GM21526 (cell line): ENCODE measurements around the gene HOXD11.

Experiments
- ATAC-seq: cut with Tn5 transposase; IDR thresholded peaks from one replicate; pipeline ENCODE4 v1.9.1; 2021; ENCODE audit warnings: moderate library complexity; ENCODE audit not compliant: unreplicated experiment, low FRiP score

HOXD11 gene

DNA sequence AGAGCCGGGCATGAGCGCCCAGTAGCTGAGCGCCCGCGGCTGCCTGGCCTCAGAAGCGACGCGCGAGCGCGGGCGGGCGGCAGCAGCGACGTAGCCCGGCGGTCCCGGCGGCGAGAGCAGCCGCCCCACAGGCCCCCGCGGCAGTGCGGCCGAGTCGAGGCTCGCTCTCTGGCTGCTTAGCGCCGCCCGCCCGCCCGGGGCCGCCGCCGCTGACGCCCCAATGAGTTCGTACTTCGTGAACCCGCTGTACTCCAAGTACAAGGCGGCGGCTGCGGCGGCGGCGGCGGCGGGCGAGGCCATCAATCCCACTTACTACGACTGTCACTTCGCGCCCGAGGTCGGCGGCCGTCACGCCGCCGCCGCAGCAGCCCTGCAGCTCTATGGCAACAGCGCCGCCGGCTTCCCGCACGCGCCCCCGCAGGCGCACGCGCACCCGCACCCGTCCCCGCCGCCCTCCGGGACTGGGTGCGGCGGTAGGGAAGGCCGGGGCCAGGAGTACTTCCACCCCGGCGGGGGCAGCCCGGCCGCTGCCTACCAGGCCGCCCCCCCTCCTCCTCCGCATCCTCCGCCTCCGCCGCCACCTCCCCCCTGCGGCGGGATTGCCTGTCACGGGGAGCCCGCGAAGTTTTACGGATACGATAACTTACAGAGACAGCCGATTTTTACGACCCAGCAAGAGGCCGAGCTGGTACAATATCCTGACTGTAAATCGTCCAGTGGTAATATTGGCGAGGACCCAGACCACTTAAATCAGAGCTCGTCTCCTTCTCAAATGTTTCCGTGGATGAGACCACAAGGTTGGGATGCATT lies 23.3 kb downstream of the HOXD11 start:
- ATAC-seq: no peak

DNA sequence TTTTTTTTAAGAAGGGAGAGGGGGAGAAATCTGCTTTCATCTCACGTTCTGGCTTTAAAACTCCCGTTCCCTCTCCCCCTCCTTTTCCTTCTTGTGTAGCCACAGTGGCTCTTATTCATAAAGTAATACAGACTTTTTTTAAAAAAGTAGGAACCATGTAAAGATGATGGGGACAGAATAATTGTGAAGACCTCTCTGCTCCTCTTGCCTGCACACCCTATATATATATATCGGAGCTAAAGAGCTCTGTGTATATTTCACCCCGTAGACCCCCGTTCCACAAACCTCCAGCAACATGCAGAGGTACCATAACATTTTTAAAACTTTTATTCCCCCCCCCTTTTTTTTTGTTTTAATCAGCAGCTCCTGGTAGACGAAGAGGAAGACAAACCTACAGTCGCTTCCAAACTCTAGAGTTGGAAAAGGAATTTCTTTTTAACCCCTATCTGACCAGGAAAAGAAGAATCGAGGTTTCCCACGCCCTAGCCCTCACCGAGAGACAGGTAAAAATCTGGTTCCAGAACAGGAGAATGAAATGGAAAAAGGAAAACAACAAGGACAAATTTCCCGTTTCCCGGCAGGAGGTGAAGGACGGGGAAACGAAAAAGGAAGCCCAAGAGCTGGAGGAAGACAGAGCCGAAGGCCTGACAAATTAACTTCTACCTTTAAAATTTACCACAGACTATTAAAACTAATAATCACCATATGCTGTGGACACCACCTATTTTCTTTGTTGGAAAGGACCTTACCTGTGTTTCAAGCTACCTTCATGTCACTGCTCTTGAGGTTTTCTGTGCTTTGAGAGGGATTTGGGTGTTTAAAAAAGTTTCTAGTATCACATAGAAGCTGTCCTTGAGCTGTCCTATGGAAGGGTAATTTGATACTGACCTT lies 24.1 kb downstream of the HOXD11 start:
- ATAC-seq: no peak

DNA sequence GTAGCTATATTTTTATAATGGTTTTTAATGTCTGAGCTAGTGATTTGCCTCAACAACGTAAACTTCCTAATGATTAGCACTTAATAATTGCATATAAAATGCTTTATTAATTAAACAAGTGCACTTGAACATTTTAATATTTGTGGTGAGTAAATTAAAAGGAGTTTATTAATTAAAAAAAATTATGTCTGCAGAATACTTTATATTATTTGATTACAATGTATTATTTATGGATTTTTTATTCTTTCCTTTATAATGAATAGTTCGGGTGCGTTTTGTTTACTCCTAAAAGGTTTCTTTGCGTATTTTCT lies 24.7 kb downstream of the HOXD11 start:
- no peak for ATAC-seq

DNA sequence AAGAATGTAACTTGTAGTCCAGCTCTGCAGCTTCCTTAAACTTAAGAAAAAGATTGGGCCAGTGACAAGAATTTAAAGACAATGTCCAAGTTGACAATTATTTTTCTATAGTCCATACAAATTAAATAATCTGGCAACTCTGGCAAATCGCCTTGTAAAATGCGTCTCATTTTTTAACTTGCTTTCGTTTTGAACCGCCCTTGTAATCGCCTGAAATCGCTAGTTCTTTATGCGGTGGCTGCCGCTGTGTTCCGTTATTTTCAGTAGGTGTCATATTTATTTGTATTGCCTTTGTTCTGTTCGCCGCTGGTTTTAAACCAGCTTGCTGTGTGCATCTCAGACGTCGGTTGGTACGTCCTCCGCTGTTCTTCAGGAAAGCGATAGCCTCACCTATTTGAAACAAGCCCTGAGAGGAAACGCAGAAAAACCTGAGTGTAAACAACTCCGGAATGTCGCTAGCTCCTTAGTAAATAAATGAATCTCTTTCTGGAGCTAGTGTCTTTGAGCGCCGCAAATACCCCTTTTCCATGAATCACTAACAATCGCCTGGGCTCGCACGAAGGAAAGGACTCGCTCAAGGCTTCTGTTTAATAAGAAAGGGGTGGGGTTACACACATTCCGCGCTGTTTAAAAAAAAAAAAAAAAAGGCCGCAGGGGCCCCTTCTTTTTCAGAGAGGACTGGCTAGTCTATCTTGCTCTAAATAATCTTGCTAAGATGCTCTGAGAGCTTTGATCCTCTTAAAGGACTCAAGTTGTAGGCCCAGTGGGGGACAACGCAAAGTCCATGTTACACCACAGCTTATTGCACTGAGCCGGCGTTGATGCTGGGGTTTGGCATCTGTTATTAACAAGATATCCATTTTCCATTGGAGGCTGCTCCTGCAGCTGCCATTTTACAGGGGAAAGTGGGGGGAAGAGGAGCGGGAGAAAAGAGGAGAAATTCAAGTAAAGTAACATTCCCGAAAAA lies 25.4 kb downstream of the HOXD11 start:
- no peak for ATAC-seq

DNA sequence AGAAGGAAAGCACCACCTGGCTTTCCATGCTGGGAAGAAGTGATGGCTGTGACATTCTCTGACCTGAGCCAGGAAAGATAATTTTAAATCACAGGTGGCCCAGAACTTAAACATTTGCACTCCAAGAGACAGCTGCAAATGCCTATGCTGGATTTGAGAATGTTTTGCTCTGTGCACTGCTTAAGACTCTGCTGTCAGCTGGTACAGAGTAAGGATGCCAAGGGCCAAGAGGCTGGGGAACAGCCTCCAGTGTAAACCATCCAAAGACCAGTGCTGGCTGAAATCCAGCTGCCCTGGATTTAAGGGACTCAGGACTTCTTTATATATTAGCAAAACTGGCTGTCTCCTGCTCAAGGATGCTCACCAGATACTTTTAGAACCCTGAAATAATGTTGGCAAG lies 26.3 kb downstream of the HOXD11 start:
- no peak for ATAC-seq

DNA sequence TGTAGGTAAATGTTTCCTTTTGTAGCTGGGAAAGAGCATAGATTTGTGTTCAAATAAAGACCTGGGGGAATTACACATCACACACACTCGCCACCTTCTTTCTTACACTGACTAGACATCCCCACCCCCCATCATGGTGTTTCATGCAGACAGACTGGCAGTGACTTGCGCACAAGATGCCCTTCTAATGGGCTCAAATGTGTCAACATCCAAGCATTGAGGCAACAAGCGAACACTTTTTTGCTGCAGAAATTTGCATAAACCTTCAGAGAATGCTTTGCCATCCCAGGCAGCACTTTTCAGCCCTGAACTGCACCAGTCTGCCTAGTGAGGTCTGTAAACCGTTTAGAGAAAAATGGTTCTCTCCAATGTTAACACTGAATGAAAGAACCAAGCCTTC lies 27.0 kb downstream of the HOXD11 start:
- no peak for ATAC-seq

DNA sequence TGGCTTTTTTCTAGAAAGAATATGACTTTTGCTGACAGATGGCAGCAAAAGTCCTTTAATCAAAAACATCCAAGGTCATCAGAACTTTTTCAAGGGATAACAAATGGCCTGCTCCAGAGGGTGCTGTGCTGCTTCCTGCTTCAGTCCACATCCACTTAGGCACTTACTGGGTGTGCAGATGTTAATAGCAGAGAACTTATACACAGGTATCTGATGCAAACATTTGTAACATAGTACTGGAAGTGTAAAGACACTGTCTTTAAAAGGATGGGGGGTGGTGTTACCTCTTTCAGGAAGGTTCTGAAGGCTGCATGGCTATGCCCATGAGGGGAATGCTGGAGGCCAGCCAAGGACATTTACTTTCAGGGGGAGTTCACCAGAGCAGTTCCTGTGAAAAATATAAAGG lies 28.0 kb downstream of the HOXD11 start:
- ATAC-seq: no peak

DNA sequence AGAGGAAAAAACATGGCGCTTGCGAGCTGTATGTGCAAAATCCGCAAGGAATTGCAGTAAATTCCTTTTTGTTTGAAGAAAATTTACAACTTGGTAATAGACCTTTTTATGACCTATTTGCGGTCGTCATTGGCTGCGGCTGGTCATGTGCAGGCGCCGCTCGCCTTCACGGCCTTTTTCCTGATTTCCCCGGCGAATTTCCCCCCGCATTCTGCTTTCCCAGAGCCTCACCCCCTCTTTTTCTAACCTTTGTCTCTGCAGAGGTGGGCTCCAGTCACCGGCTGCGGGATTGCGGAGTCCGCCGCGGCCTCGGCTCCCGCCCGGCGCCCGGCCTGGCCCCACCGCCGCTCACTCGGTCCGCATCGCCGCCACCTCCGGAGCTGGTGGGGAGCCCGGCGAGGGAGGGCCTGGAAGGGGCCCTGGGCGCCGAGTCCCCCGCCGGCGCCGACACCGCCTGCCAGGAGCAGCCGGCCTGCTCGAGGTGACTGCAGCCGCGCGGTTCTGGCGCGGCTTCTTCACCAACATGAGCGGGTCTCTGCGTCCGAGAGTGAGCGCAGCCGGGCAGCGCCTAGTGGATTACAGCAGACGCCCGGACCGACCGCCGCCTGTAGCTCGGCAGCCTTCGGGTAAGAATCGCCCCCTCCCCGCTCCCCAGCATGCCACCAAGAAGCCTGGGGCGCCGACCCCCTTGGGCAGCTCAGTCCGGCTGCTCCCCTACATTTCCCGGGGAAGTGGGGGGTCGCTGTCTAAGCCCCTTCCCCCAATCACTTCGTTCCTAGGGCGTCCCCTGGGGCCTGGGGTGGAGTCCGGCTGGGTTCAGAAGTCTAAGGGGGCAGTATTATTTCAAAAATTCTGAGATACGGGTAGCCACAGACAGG lies 29.5 kb downstream of the HOXD11 start:
- no peak for ATAC-seq

DNA sequence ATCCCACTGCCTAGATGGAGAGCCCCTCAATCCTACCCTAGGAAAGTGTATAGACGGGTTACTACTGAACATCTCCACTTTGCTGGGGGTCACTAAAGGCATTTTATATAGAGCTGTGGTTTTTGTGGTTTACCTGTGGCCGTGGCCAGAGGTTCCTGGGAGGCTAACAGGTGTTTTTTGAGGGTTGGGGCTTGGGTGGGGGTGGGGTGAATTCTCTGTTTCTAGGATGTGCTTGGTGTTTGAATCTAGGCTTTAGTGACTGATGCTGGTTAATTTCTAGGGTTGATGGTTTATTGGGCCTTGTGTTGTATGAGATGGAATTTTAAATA lies 30.1 kb downstream of the HOXD11 start:
- ATAC-seq: no peak

DNA sequence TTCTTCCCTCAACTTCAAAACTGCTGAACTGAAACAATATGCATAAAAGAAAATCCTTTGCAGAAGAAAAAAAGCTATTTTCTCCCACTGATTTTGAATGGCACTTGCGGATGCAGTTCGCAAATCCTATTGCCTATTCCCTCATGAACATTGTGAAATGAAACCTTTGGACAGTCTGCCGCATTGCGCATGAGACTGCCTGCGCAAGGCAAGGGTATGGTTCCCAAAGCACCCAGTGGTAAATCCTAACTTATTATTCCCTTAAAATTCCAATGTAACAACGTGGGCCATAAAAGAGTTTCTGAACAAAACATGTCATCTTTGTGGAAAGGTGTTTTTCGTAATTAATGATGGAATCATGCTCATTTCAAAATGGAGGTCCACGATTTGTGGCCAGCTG lies 30.8 kb downstream of the HOXD11 start:
- no peak for ATAC-seq

DNA sequence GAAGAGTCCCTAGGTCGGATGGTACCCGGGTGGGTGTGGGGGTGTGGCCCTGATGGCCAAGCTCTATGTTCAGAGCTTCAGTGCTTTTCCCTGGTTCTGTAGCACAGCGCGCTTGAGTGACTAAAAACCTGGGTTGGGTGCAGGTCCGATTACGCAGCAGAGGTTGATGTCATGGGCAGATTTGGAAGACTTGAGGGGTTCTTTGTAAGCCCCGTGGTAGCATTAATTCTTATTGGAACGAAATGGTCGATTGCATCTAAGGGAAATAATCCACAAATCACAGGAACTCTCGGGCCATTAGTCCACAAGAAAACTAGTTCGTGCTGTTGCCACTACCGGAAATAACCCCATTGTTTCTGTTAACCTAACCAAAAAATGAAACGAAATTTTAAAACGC lies 31.4 kb downstream of the HOXD11 start:
- no peak for ATAC-seq

DNA sequence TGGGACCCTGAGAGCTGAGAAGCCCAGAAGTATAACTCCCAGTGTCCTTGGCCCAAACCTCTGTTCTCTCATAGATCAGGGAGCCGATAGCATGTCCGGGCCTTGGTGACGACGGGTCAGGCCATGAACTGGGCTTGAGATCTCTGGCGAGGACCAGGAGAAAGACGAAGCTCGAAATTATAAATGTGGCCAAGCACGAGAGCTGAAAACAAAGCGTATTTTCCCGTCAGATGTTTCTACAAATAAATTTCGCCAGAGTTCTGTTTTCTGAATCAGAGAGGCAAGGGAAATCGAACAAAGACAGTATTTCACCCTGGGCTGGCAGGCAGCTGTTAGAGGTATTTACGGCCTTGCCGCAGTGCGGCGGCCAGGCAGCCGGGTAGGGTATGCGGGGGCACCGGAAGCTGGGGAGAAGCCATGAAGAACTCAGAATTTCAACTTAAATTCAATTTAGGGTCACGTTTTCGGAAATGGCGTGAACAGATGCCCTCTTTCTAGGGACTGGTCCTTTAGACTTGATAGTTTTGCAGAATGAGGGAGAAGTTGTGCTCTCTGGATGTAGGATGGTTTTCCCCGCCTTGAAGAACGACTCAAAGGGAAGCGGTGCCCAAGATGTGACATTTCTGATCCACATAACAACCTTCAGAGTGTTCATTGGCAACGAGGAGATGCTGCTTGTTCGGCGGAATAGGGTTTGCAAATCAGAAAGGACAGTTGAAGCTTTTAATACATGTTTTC lies 32.0 kb downstream of the HOXD11 start:
- no peak for ATAC-seq

DNA sequence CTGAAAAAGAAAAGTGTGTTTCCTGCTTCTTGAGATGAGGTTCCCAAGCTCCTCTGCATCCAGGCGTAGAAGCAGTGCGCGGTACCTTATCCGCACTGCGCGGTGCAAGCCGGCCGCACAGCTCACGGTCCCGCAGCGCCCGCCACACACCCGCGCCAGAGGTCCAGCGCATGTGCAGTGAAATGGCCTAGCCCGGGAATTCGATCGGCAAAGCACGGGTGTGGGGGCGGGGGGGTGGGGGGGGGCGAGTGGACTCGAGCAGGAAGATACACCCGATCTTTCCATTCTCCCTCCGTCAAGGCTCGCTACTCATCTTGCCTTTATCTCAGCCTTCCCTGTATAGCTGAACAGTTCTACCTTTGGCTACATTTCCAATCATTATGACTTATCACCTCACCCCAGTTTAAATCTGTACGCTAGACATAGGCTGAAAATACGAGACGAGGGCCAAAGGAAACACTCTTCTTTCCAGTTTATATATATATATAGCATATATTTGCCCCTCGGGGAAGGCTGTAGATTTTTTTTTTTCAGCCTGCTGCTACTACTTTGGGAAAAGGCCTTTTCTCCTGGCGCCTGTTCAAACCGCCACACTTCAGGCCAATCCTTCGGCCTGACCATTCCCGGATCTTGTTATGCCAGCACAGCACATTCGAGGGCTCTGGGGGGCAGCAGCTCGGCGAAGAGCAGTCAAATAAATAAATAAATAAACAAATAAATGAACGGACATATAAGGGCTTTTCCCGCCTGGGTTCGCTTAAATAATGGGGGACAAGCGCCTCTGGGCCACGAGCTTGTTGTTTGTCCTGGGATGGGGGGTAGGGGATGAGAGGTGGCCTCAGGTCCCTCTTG lies 32.8 kb downstream of the HOXD11 start:
- ATAC-seq: no peak

DNA sequence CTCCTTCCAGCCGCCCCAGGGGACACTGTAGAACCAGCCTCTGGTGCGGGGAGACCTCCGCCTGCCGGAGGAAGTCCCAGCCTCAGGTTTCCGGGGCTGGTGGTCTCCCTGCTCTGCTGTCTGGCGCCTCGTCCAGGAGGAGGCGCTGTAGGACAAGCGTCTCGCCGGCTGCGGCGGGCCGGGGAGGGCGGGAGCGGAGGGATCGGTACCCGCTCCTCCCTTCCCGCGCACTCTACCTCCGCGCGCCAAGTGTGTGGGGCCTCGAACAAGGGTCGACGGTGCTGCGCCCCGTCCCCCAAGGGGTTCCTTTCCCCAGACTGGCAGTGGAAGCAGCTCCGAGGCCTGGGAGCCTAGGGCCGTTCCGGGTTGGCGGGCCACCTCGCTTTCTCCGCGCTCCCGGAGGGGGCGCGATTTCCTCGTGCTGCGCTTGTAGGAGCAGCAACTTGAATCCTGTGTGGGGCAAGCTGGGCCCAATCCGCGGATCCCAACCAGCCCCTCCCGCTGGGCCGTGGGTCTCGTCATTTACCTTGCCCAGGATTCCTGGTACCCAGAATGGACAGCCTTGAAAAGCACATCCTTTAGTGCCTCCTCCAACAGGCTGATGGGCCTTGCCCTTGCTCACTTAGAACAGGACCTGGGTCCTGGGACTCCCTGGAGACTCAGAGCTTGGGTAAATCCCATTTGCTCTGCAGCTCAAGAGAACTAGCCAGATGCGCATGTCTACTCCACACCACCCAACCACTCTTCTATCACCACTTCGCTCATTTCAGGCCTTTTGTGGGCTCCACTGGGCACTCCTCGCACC lies 33.6 kb downstream of the HOXD11 start:
- ATAC-seq: peak; percentile 95

DNA sequence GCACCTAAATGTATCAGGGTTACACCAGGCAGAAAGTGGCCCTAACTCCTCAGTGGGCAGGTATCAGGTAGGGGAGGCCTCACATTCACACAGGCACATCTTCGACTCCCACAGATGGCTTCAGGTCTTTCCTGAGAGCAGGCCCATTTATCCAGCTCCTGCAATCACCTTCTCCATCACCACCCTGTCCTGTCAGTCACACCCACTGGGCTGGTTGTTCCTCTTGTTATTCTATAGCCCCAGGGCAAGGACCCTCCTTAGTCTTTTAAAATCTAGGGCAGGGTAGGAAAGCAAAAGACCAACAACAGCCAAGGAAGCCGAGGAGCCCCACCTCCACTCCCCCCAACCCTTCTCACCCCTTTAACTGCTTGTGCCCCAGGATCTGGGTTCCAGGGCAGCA lies 35.2 kb downstream of the HOXD11 start:
- ATAC-seq: no peak

DNA sequence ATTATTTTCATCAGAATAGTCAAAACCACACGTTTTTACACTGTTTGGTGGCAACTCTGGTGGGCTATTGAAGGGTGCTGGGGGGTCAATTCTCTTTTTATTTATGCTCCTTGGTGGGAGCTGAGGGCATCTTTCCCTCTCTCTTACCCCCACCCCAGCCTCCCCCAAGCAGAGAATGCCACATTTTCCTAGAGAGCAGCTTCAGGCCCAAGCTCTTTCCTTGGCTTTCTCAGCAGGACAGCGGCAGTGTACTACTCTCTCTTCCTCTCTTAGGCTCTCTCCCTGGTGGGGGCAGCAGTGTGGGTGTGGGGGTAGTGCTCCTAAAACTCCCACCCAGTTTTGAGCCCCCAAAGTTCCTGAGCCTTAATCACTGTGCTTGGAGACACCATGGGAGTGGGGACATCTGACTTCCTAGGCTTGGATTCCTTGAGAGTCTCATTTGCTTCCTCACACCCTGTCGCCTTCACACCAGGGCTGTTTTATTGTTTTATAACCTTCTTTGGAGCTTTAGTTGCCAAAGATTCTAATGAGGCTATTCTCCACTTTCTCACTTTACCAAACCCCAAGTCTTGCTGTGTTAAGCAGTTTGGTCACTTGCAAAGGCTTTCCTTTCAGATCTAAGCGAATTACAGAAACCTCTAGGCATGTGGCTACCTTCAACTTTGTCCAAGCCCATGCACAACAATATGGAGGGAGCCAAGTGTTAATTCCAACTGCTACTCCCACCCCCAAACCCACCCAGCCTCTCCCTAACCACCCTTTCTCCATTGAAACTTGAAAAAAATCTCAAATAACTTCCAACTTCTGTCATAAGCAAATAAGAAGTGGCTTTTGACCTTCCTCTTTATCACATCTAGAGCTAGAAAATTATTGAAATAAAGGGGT lies 38.2 kb downstream of the HOXD11 start:
- ATAC-seq: no peak

DNA sequence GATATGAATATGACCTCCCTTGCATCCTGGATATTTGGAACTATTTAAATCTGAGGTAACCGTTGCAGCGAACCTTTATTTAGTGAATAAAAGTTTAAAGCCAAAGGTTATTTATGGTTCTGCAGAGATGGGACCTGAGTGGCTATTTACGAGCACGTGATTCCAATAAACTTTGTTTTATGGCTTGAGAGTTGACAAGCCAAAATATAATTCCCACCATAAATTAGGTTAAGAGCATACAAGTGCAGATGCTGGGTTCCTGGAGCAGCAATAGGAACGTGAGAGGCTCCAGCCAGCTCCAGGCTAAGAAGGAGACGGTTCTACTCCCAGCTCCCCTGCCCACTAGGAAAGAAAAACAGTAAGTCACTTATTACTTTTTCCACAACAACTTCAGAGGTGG lies 39.0 kb downstream of the HOXD11 start:
- no peak for ATAC-seq
